ENCODE results near the gene KRTAP3-2.
A peak's percentile ranks its signal among the peaks of the same experiment; 100 is the strongest.
"Not testable (repeated sequence)": the region's sequence is repeated elsewhere in the genome, so short reads cannot be mapped to it uniquely, and the experiment has no call there.

KRTAP3-2 gene

DNA sequence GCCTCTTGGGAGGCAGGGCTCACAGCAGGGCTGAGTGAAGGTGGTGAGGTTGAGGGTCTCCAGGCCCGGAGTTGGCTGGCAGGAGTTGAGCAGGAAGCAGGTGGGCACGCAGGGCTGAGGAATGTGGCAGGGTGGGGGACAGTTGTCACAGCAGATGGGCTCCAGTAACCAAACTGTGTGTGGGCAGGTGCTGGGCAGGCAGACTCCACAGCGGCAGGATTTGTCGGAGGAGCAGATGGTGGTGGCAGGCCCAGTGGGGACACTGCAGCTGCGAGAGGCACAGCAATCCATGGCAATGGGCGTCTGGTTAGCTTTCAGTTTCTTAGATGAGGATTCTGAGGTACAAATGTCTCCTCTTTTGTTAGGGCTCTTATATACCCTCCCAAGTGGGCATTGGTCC lies at the start of gene KRTAP3-2:
TSS of gene KRTAP3-2 (minus strand) at position 344 of the 400 bp plus-strand sequence. CDS start at position 291, 53 bp downstream.
- not testable (repeated sequence) for DNase-seq

DNA sequence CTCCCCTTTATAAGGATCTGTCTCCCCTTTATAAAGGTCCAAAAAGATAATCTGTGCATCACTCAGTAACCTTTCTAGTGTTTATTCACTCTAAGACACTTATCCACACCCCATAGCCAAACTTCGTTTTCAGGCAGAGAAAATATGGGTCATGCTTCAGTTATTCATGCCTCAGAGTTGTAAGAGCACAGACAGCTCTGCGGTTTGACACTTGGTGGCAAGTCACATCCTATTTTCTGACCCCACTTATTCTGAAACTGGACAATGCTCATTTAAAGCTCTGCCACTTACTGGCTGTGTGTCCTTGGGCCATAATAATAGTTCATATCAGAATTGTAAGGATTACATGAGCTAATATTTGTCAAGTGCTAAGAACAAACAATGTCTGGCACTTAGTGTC lies 49.4 kb upstream of the KRTAP3-2 start:
- DNase-seq, result no peak

DNA sequence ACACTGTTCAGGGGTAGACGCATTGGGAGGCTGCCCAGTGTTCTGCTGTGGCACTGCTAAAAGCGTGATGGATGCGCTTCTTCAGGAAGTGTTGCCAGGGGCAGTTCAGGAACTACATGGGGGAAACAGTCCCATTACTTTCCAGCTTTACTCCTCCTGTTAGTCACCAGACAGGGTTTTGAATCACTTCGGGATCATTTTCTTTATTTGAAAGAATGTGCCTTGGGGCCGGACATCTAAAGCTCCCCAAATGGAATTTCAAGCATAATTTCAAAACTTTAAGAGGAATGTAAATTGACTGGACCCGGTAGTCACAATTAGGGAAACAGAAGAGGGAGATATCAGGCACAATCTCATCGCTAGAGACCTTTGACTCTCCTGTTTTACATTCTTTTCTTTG lies 48.7 kb upstream of the KRTAP3-2 start:
- DNase-seq, result no peak

GRCh38 chr17:41046735-41047465 lies 47.2 kb upstream of the KRTAP3-2 start, which contains the start of gene KRTAP2-1:
Gene KRTAP2-1 (minus strand): TSS chr17:41047316. CDS start chr17:41047267, 49 bp downstream.
- DNase-seq, result not testable (repeated sequence)

GRCh38 chr17:41042953-41043352 lies 43.2 kb upstream of the KRTAP3-2 start:
- DNase-seq, result no peak

DNA sequence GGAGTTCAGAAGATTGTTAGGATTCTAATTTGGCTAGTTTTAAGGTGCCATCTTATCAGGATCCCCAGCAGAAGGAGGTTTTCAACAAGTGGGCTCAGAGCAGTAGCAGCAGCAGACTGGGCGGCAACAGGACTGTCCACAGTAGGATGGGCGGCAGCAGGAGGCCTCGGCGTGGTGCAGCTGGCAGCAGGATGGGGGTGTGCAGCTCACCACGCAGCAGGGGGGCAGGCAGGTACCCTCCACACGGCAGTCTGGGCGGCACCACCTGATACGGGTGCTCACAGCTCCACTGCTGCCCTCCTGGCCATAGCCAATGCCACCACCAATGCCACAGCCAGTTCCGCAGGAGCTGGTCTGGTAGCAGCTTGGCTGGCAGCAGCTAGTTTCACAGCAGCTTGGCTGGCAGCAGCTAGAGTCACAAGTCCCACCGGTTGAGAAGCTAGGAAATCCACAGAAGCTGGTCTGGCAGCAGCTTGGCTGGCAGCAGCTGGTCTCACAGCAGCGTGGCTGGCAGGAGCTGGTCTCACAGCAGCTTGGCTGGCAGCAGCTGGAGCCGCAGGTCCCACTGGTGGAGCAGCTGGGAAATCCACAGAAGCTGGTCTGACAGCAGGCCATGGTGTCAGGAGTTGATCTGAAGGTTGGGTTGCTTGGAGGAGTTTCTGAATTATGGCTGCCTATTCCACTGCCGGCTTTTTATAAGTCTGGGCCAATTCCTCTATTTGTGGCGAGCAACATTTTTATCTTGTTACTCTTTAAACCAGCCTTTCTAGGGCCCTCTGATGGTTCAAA lies 41.3 kb upstream of the KRTAP3-2 start, which contains the start of gene KRTAP1-1:
TSS of gene KRTAP1-1 (minus strand) at position 668 of the 789 bp plus-strand sequence. CDS start at position 615, 53 bp downstream.
- not testable (repeated sequence) for DNase-seq

GRCh38 chr17:41037853-41038350 lies 38.2 kb upstream of the KRTAP3-2 start:
- DNase-seq, result no peak

DNA sequence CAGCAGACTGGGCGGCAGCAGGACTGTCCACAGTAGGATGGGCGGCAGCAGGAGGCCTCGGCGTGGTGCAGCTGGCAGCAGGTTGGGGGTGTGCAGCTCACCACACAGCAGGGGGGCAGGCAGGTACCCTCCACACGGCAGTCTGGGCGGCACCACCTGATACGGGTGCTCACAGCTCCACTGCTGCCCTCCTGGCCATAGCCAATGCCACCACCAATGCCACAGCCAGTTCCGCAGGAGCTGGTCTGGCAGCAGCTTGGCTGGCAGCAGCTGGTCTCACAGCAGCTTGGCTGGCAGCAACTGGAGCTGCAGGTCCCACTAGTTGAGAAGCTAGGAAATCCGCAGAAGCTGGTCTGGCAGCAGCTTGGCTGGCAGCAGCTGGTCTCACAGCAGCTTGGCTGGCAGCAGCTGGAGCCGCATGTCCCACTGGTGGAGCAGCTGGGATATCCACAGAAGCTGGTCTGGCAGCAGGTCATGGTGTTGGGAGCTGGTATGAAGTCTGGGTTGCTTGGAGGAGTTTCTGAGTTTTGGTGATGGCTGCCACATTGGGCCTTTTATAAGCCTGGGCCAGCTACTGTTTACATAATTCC lies 34.7 kb upstream of the KRTAP3-2 start, which contains the start of gene KRTAP1-3:
TSS of gene KRTAP1-3 (minus strand) at position 529 of the 590 bp plus-strand sequence. CDS start at position 476, 53 bp downstream.
- not testable (repeated sequence) for DNase-seq

- DNase-seq, result no peak
Observed at GRCh38 chr17:41029633-41030245, 30.0 kb upstream of the KRTAP3-2 start, which contains the start of gene KRTAP1-4. Gene KRTAP1-4 (minus strand): TSS chr17:41030195. CDS start chr17:41030078, 117 bp downstream.

DNA sequence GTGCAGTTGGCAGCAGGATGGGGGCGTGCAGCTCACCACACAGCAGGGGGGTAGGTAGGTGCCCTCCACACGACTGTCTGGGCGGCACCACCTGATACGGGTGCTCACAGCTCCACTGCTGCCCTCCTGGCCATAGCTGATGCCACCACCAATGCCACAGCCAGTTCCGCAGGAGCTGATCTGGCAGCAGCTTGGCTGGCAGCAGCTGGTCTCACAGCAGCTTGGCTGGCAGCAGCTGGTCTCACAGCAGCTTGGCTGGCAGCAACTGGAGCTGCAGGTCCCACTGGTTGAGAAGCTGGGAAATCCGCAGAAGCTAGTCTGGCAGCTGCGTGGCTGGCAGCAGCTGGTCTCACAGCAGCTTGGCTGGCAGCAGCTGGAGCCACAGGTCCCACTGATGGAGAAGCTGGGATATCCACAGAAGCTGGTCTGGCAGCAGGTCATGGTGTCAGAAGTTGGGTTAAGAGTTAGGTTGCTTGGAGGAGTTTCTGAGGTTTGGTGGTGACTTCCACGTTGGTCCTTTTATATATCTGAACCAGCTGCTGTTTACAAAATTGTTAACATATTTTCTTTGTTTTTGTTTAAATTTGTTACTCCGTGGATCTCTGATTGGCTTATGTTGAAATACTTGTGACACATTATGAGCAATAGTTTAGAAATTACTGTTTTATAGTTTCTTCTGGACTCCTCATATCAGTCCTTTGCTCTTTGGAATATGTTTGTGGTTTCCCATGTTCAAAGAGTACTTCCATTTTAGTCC lies 27.2 kb upstream of the KRTAP3-2 start, which contains the start of gene KRTAP1-5:
TSS of gene KRTAP1-5 (minus strand) at position 494 of the 757 bp plus-strand sequence. CDS start at position 441, 53 bp downstream.
- no peak for DNase-seq

- no peak for DNase-seq
Observed at GRCh38 chr17:41024697-41025096, 25.0 kb upstream of the KRTAP3-2 start.

DNA sequence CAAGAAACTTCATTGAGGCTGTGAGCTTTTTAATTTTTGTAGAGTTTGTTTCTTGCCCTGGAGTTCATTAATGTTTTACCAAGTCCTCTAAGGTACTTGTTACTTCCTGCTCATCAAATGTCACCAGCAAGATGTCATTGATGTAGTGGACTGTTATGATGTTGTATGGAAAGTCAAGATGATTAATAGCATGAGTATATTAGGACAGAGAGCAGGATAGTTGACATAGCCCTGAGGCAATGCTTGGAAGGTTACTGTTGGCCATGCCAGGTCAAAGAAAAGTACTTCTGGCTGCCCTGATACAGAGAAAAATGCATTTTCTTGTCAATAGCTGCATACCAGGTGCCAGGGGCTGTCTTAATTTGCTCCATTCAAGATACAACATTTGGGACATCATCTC lies 20.6 kb upstream of the KRTAP3-2 start:
- DNase-seq, result no peak

GRCh38 chr17:41019415-41019814 lies 19.7 kb upstream of the KRTAP3-2 start:
- no peak for DNase-seq

GRCh38 chr17:41018541-41018940 lies 18.8 kb upstream of the KRTAP3-2 start:
- no peak for DNase-seq

DNA sequence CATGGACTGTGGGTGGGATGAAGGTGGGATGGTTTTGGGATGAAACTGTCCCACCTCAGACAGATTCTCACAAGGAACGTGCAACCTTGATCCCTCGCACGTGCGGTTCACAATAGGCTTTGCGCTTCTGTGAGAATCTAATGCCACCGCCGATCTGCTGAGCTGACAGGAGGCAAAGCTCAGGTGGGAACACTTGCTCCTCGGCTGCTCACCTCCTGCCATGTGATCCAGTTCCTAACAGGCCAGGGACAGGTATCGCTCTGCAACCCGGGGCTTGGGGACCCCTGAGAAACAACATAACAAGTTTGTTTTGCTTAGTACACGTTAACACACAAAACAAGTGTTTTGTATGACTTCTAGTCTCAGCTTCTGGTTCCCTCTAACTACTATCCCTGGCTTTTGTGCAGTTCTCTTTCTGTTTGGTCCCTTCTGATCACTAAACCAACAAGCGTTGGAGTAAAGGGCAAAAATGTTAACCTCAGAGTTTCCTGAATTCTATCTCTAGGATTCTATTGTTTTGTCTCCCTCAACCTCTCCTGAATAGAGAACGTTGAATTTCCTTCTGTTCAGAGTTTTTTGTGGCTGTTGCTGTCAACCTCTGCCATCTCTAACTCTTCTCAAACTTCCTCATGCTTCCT lies 17.0 kb upstream of the KRTAP3-2 start:
- no peak for DNase-seq

- DNase-seq, result no peak
Observed at GRCh38 chr17:41015454-41015853, 15.7 kb upstream of the KRTAP3-2 start.

DNA sequence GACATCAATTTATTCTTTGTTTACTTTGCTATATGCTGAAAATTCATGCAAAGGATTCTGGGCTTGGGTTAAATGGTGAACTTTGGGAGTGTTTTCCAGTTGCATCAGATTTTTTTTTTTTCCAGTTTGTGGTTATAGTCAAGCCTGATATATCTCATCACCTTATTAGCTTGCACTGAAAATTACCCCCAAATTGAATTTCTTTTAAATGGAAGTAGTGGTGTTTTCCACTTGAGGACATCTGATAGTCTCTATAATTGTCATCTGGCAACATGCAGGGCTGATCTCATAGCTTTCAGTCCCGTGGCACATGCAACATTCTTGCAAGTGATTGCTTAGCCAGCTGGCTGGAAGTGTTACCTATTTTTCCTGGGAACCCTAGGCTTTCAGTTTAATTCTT lies 13.9 kb upstream of the KRTAP3-2 start:
- DNase-seq, result peak; percentile 23

DNA sequence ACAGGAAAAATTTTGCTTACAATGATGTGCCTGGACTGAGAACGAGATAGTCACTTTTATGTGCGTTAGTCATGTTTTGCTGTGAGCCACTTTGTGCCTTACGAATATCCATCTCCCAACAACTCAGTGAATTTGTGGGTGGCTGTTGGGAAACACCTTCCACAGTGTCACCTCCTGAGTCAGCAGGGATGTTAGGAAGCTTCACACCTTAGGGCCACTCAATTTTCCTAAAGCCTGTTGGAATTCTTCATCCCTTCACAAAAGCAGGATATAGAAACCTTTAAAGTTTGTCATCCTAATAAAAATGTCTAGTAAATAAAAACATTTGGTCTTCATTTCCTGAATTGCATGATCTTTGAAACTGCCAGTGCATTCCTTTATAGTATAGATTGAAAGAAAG lies 13.5 kb upstream of the KRTAP3-2 start:
- no peak for DNase-seq

GRCh38 chr17:41012326-41013120 lies 12.8 kb upstream of the KRTAP3-2 start:
- DNase-seq, result no peak

GRCh38 chr17:41010441-41010840 lies 10.7 kb upstream of the KRTAP3-2 start:
- DNase-seq, result no peak

Measured in eye (tissue), 1 donor.